GM23248 (cell line): Measurements from ENCODE around the gene ARL4A. TPM values are rescaled to one million over a fixed set of nuclear protein-coding genes. Genes with fewer than 3 reads are reported as not detected.
A peak's percentile ranks its signal among the peaks of the same experiment; 100 is the strongest.

ENCODE experiments used
- DNase-seq: peaks from one replicate; pipeline ENCODE4 v3.0.0-alpha.2; 2015
- H2AFZ ChIP-seq: fragments of 200-600 bp; sonication (generic); 2 replicates; pipeline ENCODE4 v1.6.1; 2016; ENCODE audit warnings: antibody characterized with exemption
- H3F3A ChIP-seq: fragments of 200-600 bp; sonication (generic); 2 replicates; pipeline ENCODE4 v1.6.1; 2016; ENCODE audit warnings: mild to moderate bottlenecking, antibody characterized with exemption, mixed run types; ENCODE audit not compliant: insufficient read depth
- H3K27ac ChIP-seq: fragments of 200-600 bp; sonication (generic); 2 replicates; pipeline ENCODE4 v1.5.1; 2016; ENCODE audit warnings: mild to moderate bottlenecking
- H3K27me3 ChIP-seq: fragments of 200-600 bp; sonication (generic); replicated peaks from 2 replicates; pipeline ENCODE4 v1.6.1; 2016; ENCODE audit warnings: mild to moderate bottlenecking; ENCODE audit not compliant: insufficient read depth
- H3K36me3 ChIP-seq: fragments of 200-600 bp; sonication (generic); 2 replicates; pipeline ENCODE4 v1.6.1; 2016; ENCODE audit warnings: low read depth, mild to moderate bottlenecking
- H3K4me1 ChIP-seq: fragments of 200-600 bp; sonication (generic); 2 replicates; pipeline ENCODE4 v1.6.1; 2016; ENCODE audit warnings: mild to moderate bottlenecking; ENCODE audit not compliant: insufficient read depth
- H3K4me2 ChIP-seq: fragments of 200-600 bp; sonication (generic); one replicate; pipeline ENCODE4 v1.6.1; 2016; ENCODE audit warnings: mild to moderate bottlenecking; ENCODE audit not compliant: unreplicated experiment
- H3K4me3 ChIP-seq: fragments of 200-600 bp; sonication (generic); 2 replicates; pipeline ENCODE4 v1.5.1; 2016; ENCODE audit warnings: mild to moderate bottlenecking
- H3K79me2 ChIP-seq: fragments of 200-600 bp; sonication (generic); 2 replicates; pipeline ENCODE4 v1.6.1; 2016; ENCODE audit warnings: mild to moderate bottlenecking; ENCODE audit not compliant: insufficient read depth
- H3K9ac ChIP-seq: fragments of 200-600 bp; sonication (generic); 2 replicates; pipeline ENCODE4 v1.6.1; 2016; ENCODE audit warnings: mild to moderate bottlenecking
- H3K9me2 ChIP-seq: fragments of 200-600 bp; sonication (generic); 2 replicates; pipeline ENCODE4 v1.6.1; 2016; ENCODE audit warnings: mixed run types, mild to moderate bottlenecking, moderate library complexity; ENCODE audit not compliant: insufficient read depth
- H3K9me3 ChIP-seq: fragments of 200-600 bp; sonication (generic); one replicate; pipeline ENCODE4 v1.6.1; 2017; ENCODE audit warnings: low read depth
- H4K20me1 ChIP-seq: fragments of 200-600 bp; sonication (generic); 2 replicates; pipeline ENCODE4 v1.6.0; 2016; ENCODE audit not compliant: insufficient read depth
- EZH2 ChIP-seq: fragments of 200-600 bp; sonication (generic); IDR thresholded peaks from 2 replicates; pipeline ENCODE4 v1.6.1; 2018; ENCODE audit warnings: antibody characterized with exemption, mild to moderate bottlenecking; ENCODE audit not compliant: insufficient read depth, poor library complexity, severe bottlenecking
- EZH2phosphoT487 ChIP-seq: fragments of 200-600 bp; sonication (generic); IDR thresholded peaks from 2 replicates; pipeline ENCODE4 v1.6.1; 2018; ENCODE audit warnings: antibody characterized with exemption, moderate library complexity, mild to moderate bottlenecking, low read depth; ENCODE audit not compliant: insufficient read depth
- WGBS, 2 experiments: methylation state at CpG; one replicate each; pipeline ENCODE4 v1.1.6; 2015 to 2017; ENCODE audit warnings: low lambda C conversion rate in 2 of 2, low coverage in 1 of 2; ENCODE audit errors: missing lambda C conversion rate in 2 of 2; 5-methylcytosine and 5-hydroxymethylcytosine counted together
- in situ Hi-C: fragments of 300-500 bp; cut with MboI; formaldehyde crosslinking; loops from 2 replicates; pipeline ENCODE4 v1.15.0; 2020
- polyA plus RNA-seq: library from polyadenylated mRNA; unstranded; fragments of >200 nt; fragmentation: Nextera tagmentation; extraction: Ambion mirVana; gene quantifications from 2 replicates; pipeline ENCODE4 v1.2.1, GENCODE V29; 2016
- total RNA-seq: library from RNA; depleted of rRNA; stranded (reverse); fragments of >200 nt; shearing (Covaris generic); gene quantifications from 2 replicates; pipeline ENCODE4 v1.2.3, GENCODE V29; 2014

The ARL4A gene
- total and polyA plus RNA-seq, 2 experiments from 2014 or later, result 17.5 to 20.9 TPM

DNA sequence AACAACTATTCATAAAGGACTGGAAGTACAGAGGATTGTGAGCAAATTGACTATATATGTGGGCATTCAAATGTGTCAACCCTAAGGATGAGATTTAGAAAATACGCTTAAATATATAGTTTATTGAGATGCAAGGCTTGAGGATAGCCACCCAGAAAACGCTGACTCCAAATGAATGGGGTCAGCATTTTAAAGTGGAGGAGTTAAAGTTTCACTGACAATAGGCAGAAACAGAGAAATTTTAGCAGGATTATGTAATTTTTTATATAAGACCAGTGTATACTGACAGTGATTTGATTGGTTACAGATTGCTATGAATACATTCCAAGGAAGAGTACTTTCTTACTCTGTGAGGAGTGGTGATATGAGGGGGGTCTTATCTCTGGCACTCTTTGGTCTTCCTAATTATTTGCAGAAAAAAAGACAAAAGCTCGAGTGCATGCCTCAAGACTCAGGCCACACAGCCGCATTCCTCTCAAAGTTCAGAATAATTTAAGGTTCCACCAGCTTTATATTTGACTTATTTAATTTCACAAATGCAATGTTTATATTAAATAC is 38.6 kb upstream of the ARL4A start:
- in situ Hi-C loops, result loop anchor here (10.0 kb wide), 1 partner anchor 616 kb away; no protein-coding TSS in a partner anchor
- Histone ChIP-seq H3K4me2 (no peak overlapping the region), H3K27me3 (no peaks in the 10 kb centered on the region), H3K27ac (no peak overlapping the region), H3K9me2 (no peaks in the 10 kb centered on the region), H3K4me1 (peaks cover 19% of the 10 kb centered on the region), H3F3A (0 out of 2 replicates have a peak, but pooled peaks cover 8% of the 10 kb centered on the region), H2AFZ (no peak overlapping the region), H3K4me3 (no peak overlapping the region), H3K9me3 (no peaks in the 10 kb centered on the region), H4K20me1 (no peaks in the 10 kb centered on the region), H3K36me3 (no peaks in the 10 kb centered on the region), H3K79me2 (no peaks in the 10 kb centered on the region), H3K9ac (no peak overlapping the region)
- no peak for DNase-seq
- TF ChIP-seq EZH2phosphoT487, result no peak
- no peak for TF ChIP-seq EZH2
- 63 to 64% methylated on average over 4 of the region's 4 CpGs for WGBS, 2 experiments

- 0 out of 2 replicates have a peak, but pooled peaks cover 8% of the 10 kb centered on the region for H3F3A ChIP-seq
- no peaks in the 10 kb centered on the region for H3K79me2 ChIP-seq
- in situ Hi-C loops, result loop anchor here (10.0 kb wide), 1 partner anchor 615 kb away; no protein-coding TSS in a partner anchor
- no peaks in the 10 kb centered on the region for H3K36me3 ChIP-seq
- no peak overlapping the region for H3K4me2 ChIP-seq
- no peak overlapping the region for H2AFZ ChIP-seq
- no peaks in the 10 kb centered on the region for H3K9me2 ChIP-seq
- no peak overlapping the region for H3K27ac ChIP-seq
- H3K4me1 ChIP-seq, result peaks cover 20% of the 10 kb centered on the region
- H3K4me3 ChIP-seq, result no peak overlapping the region
- no peak for DNase-seq
- no peaks in the 10 kb centered on the region for H4K20me1 ChIP-seq
- TF ChIP-seq EZH2phosphoT487 (no peak), EZH2 (no peak)
- no peaks in the 10 kb centered on the region for H3K27me3 ChIP-seq
- H3K9me3 ChIP-seq, result no peaks in the 10 kb centered on the region
- no peak overlapping the region for H3K9ac ChIP-seq
These were observed 38.1 kb upstream of the ARL4A start for GRCh38 chr7:12649348-12649747.

DNA sequence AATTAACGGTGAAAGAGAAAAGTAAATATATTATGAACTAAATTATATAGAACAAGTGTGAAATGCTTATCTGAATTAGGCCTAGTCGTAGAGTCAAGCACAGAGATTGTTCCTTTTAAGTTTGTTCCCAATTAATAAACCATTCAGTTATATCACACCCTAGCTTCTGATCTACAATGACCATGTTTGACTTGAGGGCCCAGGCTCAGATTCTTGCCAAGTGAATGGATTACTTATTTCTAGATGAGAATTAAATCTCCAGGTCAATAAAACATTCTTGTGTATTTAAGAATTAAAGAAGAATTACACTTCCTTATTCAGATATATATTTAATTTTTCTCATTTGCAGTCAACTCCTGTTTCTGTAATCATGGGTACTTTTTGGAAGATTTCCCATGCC is 37.4 kb upstream of the ARL4A start:
- no peak overlapping the region for H2AFZ ChIP-seq

DNA sequence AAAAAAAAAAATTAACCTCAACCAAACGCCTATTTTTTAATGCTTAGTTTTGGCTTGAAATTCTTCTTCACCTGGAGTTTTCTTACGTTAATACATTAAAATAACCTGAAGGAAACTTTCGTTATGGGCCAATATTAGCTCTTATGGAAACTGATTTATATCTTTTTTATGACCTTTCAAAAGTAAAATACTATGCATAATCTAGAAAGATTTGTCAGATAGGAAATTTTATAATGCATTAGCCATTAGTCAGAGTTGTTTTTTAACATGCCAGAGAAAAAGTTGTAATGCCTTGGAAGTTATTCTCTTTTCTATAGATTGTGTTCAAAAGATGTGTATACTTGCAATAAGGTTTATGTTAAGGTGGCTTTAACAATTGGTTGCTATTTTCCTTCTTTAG is 34.3 kb upstream of the ARL4A start:
- H3K36me3 ChIP-seq, result no peaks in the 10 kb centered on the region
- no peak overlapping the region for H3K4me3 ChIP-seq
- H3K27ac ChIP-seq, result no peak overlapping the region
- H3K27me3 ChIP-seq, result no peaks in the 10 kb centered on the region
- H3K4me1 ChIP-seq, result peaks cover 10% of the 10 kb centered on the region
- DNase-seq, result peak; percentile 20
- no peak overlapping the region for H3K9ac ChIP-seq
- H2AFZ ChIP-seq, result no peak overlapping the region
- 65 to 79% methylated on average over 3 of the region's 3 CpGs for WGBS, 2 experiments
- no peaks in the 10 kb centered on the region for H3K9me2 ChIP-seq
- no peaks in the 10 kb centered on the region for H4K20me1 ChIP-seq
- H3F3A ChIP-seq, result 0 out of 2 replicates have a peak, but pooled peaks cover 4% of the 10 kb centered on the region
- in situ Hi-C loops, result no loop called here
- H3K79me2 ChIP-seq, result no peaks in the 10 kb centered on the region
- TF ChIP-seq EZH2 (no peak), EZH2phosphoT487 (no peak)
- no peaks in the 10 kb centered on the region for H3K9me3 ChIP-seq
- H3K4me2 ChIP-seq, result peak overlapping the region; percentile 22

More for the DNA sequence above, 37.4 kb upstream of the ARL4A start:
- Histone ChIP-seq H3K9me2 (no peaks in the 10 kb centered on the region), H3K4me3 (no peak overlapping the region), H3K27me3 (no peaks in the 10 kb centered on the region), H3K79me2 (no peaks in the 10 kb centered on the region), H3K9ac (no peak overlapping the region), H3K36me3 (no peaks in the 10 kb centered on the region), H3K4me1 (peaks cover 20% of the 10 kb centered on the region), H3K4me2 (no peak overlapping the region), H4K20me1 (no peaks in the 10 kb centered on the region), H3F3A (0 out of 2 replicates have a peak, but pooled peaks cover 8% of the 10 kb centered on the region), H3K9me3 (no peaks in the 10 kb centered on the region), H3K27ac (no peak overlapping the region)
- TF ChIP-seq EZH2phosphoT487 (no peak), EZH2 (no peak)
- in situ Hi-C loops, result no loop called here
- DNase-seq, result no peak
- WGBS, 2 experiments, result 69 to 87% methylated on average over 2 of the region's 2 CpGs
